AG10803 (cell line): ENCODE data around the gene PTPRA.
"Not testable (repeated sequence)": the region's sequence is repeated elsewhere in the genome, so short reads cannot be mapped to it uniquely, and the experiment has no call there.

ENCODE experiments used
- DNase-seq: peaks from one replicate; pipeline ENCODE4 v3.0.0; 2010; ENCODE audit warnings: low read depth
- H3K4me3 ChIP-seq: 2 replicates; pipeline ENCODE4 v1.5.1; 2011; ENCODE audit warnings: mild to moderate bottlenecking, low read length, control low read depth
- TF ChIP-seq, protein P1 (sequence below): conservative IDR thresholded peaks from 2 replicates; pipeline ENCODE4 v1.5.1; 2011; ENCODE audit warnings: mild to moderate bottlenecking, low read length, control low read depth, inconsistent platforms

PTPRA gene

DNA sequence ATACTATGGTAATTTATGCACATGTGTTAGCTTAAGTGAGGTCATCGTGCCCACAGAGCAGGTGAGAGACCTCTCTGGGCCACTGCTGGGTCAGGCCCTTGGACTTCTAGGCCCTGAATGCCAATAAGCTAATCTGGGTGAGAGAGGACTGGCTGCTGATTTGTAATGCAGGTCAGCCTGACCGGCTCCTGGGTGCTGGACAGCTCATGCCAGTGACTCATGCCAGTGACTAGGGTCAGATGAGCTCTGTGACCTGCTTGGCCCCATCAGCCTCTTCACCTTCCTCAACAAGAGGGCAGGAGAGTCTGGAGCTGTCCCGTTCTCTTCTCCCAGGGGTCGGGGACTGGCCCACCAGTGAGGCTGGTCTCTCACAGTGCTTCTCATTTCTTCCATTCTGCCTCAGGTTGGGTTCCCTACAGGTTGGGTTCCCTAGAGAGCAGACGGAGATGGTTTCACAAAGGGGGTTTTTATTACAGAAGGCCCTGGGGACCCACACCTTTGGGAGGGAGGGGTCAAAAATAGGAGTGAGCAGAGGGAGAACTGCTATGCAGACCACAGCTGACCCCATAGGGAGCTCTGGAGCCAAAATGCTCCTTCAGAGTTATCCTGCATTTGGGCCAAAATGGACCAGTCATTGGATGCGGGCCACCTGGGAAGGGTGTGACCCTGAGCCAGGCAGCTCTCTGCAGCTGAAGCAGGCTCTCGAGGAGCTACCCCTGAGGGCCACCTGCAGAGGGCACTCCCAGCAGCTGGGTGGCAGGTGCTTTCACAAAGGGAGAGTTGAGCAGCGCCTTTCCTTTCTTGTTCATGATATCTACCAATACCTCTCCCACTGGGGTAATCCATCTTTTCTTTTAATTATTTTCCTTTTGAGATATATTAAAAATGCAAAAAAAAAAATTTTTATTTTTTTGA lies 196.0 kb downstream of the PTPRA start:
- TF ChIP-seq, protein P1, sequence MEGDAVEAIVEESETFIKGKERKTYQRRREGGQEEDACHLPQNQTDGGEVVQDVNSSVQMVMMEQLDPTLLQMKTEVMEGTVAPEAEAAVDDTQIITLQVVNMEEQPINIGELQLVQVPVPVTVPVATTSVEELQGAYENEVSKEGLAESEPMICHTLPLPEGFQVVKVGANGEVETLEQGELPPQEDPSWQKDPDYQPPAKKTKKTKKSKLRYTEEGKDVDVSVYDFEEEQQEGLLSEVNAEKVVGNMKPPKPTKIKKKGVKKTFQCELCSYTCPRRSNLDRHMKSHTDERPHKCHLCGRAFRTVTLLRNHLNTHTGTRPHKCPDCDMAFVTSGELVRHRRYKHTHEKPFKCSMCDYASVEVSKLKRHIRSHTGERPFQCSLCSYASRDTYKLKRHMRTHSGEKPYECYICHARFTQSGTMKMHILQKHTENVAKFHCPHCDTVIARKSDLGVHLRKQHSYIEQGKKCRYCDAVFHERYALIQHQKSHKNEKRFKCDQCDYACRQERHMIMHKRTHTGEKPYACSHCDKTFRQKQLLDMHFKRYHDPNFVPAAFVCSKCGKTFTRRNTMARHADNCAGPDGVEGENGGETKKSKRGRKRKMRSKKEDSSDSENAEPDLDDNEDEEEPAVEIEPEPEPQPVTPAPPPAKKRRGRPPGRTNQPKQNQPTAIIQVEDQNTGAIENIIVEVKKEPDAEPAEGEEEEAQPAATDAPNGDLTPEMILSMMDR: no peak
- peak; percentile 23 for DNase-seq
- no peak overlapping the region for H3K4me3 ChIP-seq

DNA sequence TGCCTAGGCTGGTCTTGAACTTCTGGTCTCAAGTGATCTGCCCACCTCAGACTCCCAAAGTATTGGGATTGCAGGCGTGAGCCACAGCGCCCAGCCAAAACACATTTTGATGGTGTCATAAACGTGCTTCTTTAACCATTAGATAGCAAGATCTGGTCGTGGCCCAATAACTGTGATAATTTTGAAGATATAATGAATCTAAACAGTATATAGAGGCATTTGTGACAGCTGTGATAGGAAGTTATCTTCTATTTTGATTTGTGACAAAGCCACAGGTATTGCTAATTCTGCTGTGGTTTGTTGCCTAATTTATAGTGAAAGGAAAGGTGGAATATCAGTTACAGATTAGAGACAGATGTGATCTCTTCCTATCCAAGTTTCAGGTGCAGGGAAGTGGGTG lies 197.4 kb downstream of the PTPRA start:
- TF ChIP-seq, protein P1: no peak

GRCh38 chr20:3071266-3071609 lies 198.0 kb downstream of the PTPRA start:
- DNase-seq: no peak
- TF ChIP-seq, protein P1: no peak
- peak overlapping the region; percentile 46 for H3K4me3 ChIP-seq

More for the DNA sequence above, 197.4 kb downstream of the PTPRA start:
- H3K4me3 ChIP-seq: no peak overlapping the region
- DNase-seq: no peak

DNA sequence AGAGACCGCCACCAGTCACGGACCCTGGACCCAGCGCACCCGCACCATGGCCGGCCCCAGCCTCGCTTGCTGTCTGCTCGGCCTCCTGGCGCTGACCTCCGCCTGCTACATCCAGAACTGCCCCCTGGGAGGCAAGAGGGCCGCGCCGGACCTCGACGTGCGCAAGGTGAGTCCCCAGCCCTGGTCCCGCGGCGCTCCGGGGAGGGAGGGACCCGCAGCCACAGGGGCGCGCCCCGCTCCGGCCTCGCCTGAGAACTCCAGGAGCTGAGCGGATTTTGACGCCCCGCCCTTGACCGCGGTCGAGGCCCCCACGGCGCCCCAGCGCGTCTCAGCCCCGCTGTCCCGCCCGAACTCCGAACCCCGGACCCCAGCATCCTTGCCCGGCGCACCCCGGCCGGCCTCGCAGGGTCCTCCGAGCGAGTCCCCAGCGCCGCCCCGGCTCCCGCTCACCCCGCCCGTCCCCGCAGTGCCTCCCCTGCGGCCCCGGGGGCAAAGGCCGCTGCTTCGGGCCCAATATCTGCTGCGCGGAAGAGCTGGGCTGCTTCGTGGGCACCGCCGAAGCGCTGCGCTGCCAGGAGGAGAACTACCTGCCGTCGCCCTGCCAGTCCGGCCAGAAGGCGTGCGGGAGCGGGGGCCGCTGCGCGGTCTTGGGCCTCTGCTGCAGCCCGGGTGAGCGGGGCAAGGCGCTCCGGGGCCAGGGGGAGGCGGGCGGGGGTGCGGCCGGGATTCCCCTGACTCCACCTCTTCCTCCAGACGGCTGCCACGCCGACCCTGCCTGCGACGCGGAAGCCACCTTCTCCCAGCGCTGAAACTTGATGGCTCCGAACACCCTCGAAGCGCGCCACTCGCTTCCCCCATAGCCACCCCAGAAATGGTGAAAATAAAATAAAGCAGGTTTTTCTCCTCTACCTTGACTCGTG lies 198.6 kb downstream of the PTPRA start, which contains the start of gene OXT:
OXT (plus strand) TSS at position 11 of the 920 bp plus-strand sequence; CDS start at position 47, 36 bp downstream.
- peak within 1 kb of the TSS; percentile 46 for H3K4me3 ChIP-seq
- TF ChIP-seq, protein P1: no peak
- DNase-seq: no peak

DNA sequence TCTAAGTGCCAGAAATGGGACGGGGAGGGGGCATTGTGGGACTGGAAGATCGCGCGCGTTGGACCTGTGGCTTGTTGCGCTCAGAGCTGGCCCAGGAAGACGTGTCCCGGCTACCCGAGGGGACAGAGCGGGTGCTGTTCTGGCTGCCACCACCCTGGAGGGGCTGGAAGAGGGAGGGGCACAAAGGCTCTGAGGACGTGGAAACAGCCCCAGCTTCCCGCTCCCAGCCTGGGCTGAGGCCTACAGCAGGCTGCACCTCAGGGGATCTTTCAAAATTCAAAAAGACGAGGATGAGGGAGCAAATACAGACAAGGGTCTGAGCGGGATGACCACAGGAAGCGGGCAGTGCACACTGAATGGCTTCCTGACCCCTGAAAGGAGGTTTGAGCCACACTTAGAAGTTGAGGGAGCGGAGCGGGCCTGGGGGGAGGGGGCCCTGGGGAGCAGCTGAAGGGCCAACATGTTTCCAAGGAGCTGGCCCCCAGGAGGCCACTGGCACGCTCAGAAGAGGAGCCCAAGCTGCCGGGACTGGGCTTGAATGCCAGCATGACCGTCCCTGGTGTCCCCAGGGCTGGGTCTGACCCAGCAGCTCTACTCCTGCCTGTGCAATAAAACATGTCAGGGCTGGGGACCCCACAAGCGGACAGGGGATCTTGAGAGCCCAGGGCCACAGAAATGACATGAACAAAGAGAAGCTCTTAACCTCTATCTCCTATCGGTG lies 199.4 kb downstream of the PTPRA start:
- TF ChIP-seq, protein P1: no peak
- H3K4me3 ChIP-seq: peak overlapping the region; percentile 20
- DNase-seq: no peak

DNA sequence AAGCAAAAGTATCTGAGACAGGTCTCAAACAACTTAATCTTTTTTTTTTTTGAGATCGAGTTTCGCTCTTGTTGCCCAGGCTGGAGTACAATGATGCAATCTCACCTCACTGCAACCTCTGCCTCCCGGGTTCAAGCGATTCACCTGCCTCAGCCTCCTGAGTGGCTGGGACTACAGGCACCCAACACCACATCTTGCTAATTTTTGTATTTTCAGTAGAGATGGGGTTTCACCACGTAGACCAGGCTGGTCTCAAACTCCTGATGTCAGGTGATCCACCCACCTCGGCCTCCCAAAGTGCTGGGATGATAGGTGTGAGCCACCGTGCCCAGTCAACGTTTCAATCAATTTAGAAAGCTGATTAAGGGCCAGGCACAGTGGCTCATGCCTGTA lies 200.0 kb downstream of the PTPRA start:
- H3K4me3 ChIP-seq: not testable (repeated sequence)

DNA sequence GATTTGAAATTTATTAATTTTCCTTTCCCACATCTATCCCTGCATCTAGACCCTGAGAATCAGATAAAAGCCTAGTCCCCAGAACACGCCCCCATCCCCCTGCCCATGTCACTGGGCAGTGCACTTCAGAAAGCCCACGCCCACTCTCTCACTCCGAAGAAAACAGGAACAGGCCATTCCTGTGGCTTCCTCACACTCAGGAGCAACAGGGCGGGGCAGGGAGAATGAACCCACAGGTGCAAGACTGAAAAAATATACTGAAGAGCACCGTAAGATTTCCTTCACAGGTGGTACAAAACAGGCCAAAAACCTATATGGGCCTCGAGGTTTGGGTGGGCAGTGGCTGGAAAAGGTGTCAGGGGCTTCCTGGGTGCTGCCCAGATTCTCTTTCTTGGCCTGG lies 201.5 kb downstream of the PTPRA start:
- H3K4me3 ChIP-seq: no peak overlapping the region
- DNase-seq: no peak
- TF ChIP-seq, protein P1: no peak

More for the DNA sequence above, 200.0 kb downstream of the PTPRA start:
- DNase-seq: not testable (repeated sequence)

- not testable (repeated sequence) for H3K4me3 ChIP-seq, DNase-seq
Measured at GRCh38 chr20:3075315-3075714, 202.0 kb downstream of the PTPRA start.
